WTC11 (cell line): ENCODE measurements around the gene CHRNA4. TPM values are rescaled to one million over a fixed set of nuclear protein-coding genes. Genes with fewer than 3 reads are reported as not detected.
A peak's percentile ranks its signal among the peaks of the same experiment; 100 is the strongest.

Experiments used
- ATAC-seq: fragments of 200-7000 bp; cut with Tn5 transposase; 2 replicates; pipeline ENCODE4 v1.10.0; 2021; ENCODE audit warnings: mild to moderate bottlenecking, moderate library complexity
- CTCF ChIA-PET: fragments of 300-600 bp; sonication (Branson Sonifier 250); formaldehyde crosslinking; loops from one replicate; lab custom pipeline; 2021; ENCODE audit warnings: antibody characterized with exemption; lab: Charles Lee
- POLR2A ChIA-PET: fragments of 350-600 bp; sonication (Branson Sonifier 250); formaldehyde crosslinking; loops from one replicate; lab custom pipeline; 2021; ENCODE audit warnings: antibody characterized with exemption; lab: Charles Lee
- DNase-seq: peaks from one replicate; pipeline ENCODE4 v3.0.0; 2021; ENCODE audit warnings: low spot score
- H3K27ac Mint-ChIP-seq: 2 replicates; pipeline ENCODE4 v1.8.0; 2021; ENCODE audit warnings: mixed read lengths
- H3K27me3 Mint-ChIP-seq: 2 replicates; pipeline ENCODE4 v1.8.0; 2021; ENCODE audit warnings: low read depth, mild to moderate bottlenecking, moderate library complexity, mixed read lengths
- H3K36me3 Mint-ChIP-seq: 2 replicates; pipeline ENCODE4 v1.8.0; 2021; ENCODE audit warnings: mixed read lengths
- H3K4me1 Mint-ChIP-seq: 2 replicates; pipeline ENCODE4 v1.8.0; 2022; ENCODE audit warnings: mixed read lengths
- H3K4me3 Mint-ChIP-seq: 2 replicates; pipeline ENCODE4 v1.8.0; 2021; ENCODE audit warnings: mild to moderate bottlenecking, moderate library complexity, mixed read lengths
- H3K9me3 Mint-ChIP-seq: 2 replicates; pipeline ENCODE4 v1.8.0; 2021; ENCODE audit warnings: mixed read lengths
- AFF4 ChIP-seq: sonication (generic); formaldehyde crosslinking; IDR thresholded peaks from 2 replicates; pipeline ENCODE4 v1.8.1; 2023; ENCODE audit warnings: mild to moderate bottlenecking, missing genetic modification reagents, borderline replicate concordance
- ERG ChIP-seq: fragments of 250-450 bp; sonication (Bioruptor Pico); IDR thresholded peaks from 2 replicates; pipeline ENCODE4 v1.8.0; 2021; ENCODE audit warnings: mild to moderate bottlenecking
- HMGA2 ChIP-seq: fragments of 250-450 bp; sonication (Bioruptor Pico); IDR thresholded peaks from 2 replicates; pipeline ENCODE4 v1.4.0; 2021; ENCODE audit warnings: mild to moderate bottlenecking, moderate library complexity
- MAX ChIP-seq: sonication (generic); formaldehyde crosslinking; IDR thresholded peaks from 2 replicates; pipeline ENCODE4 v1.8.0; 2022; ENCODE audit warnings: mild to moderate bottlenecking, missing genetic modification reagents
- NFATC4 ChIP-seq: fragments of 250-450 bp; sonication (Bioruptor Pico); IDR thresholded peaks from 2 replicates; pipeline ENCODE4 v1.9.0; 2021; ENCODE audit warnings: mild to moderate bottlenecking
- NR2C2 ChIP-seq: sonication (generic); formaldehyde crosslinking; IDR thresholded peaks from 2 replicates; pipeline ENCODE4 v1.8.0; 2022; ENCODE audit warnings: mild to moderate bottlenecking, missing genetic modification reagents
- OVOL2 ChIP-seq: fragments of 250-450 bp; sonication (Bioruptor Pico); IDR thresholded peaks from 2 replicates; pipeline ENCODE4 v1.9.0; 2021; ENCODE audit warnings: mild to moderate bottlenecking, borderline replicate concordance
- RELA ChIP-seq: sonication (generic); formaldehyde crosslinking; IDR thresholded peaks from 2 replicates; pipeline ENCODE4 v1.8.1; 2022; ENCODE audit warnings: missing genetic modification reagents, mild to moderate bottlenecking, borderline replicate concordance
- TCF7 ChIP-seq: sonication (generic); formaldehyde crosslinking; IDR thresholded peaks from 2 replicates; pipeline ENCODE4 v1.8.0; 2022; ENCODE audit warnings: mild to moderate bottlenecking, low read depth, missing genetic modification reagents, moderate library complexity
- ZBTB21 ChIP-seq: sonication (generic); formaldehyde crosslinking; IDR thresholded peaks from 2 replicates; pipeline ENCODE4 v1.8.1; 2023; ENCODE audit warnings: mild to moderate bottlenecking, missing genetic modification reagents, borderline replicate concordance
- ZNF416 ChIP-seq: fragments of 250-450 bp; sonication (Bioruptor Pico); IDR thresholded peaks from 2 replicates; pipeline ENCODE4 v1.9.0; 2021; ENCODE audit warnings: mild to moderate bottlenecking, inconsistent platforms
- ZNF423 ChIP-seq: fragments of 250-450 bp; sonication (Bioruptor Pico); IDR thresholded peaks from 2 replicates; pipeline ENCODE4 v2.1.2; 2022; ENCODE audit warnings: mild to moderate bottlenecking, moderate library complexity
- total RNA-seq: library from RNA; stranded (reverse); gene quantifications from 3 replicates; pipeline ENCODE4 v1.2.3, GENCODE V29; 2021
- TF ChIP-seq, protein P1 (sequence below): sonication (generic); formaldehyde crosslinking; conservative IDR thresholded peaks from 2 replicates; pipeline ENCODE4 v1.8.1; 2022; ENCODE audit warnings: mild to moderate bottlenecking, missing genetic modification reagents
- TF ChIP-seq, protein P2 (sequence below): fragments of 250-450 bp; sonication (Bioruptor Pico); IDR thresholded peaks from 2 replicates; pipeline ENCODE4 v1.9.0; 2021; ENCODE audit warnings: mild to moderate bottlenecking
- TF ChIP-seq, protein P3 (sequence below): sonication (generic); formaldehyde crosslinking; IDR thresholded peaks from 2 replicates; pipeline ENCODE4 v1.8.1; 2022; ENCODE audit warnings: missing genetic modification reagents, borderline replicate concordance
- TF ChIP-seq, protein P4 (sequence below): sonication (generic); formaldehyde crosslinking; IDR thresholded peaks from 2 replicates; pipeline ENCODE4 v1.8.0; 2023; ENCODE audit warnings: missing genetic modification reagents
- TF ChIP-seq, protein P5 (sequence below): sonication (generic); formaldehyde crosslinking; IDR thresholded peaks from 2 replicates; pipeline ENCODE4 v1.8.0; 2023; ENCODE audit warnings: mild to moderate bottlenecking, missing genetic modification reagents

CHRNA4 gene
- total RNA-seq, 1 experiment from 2014 or later = 2.5 TPM

DNA sequence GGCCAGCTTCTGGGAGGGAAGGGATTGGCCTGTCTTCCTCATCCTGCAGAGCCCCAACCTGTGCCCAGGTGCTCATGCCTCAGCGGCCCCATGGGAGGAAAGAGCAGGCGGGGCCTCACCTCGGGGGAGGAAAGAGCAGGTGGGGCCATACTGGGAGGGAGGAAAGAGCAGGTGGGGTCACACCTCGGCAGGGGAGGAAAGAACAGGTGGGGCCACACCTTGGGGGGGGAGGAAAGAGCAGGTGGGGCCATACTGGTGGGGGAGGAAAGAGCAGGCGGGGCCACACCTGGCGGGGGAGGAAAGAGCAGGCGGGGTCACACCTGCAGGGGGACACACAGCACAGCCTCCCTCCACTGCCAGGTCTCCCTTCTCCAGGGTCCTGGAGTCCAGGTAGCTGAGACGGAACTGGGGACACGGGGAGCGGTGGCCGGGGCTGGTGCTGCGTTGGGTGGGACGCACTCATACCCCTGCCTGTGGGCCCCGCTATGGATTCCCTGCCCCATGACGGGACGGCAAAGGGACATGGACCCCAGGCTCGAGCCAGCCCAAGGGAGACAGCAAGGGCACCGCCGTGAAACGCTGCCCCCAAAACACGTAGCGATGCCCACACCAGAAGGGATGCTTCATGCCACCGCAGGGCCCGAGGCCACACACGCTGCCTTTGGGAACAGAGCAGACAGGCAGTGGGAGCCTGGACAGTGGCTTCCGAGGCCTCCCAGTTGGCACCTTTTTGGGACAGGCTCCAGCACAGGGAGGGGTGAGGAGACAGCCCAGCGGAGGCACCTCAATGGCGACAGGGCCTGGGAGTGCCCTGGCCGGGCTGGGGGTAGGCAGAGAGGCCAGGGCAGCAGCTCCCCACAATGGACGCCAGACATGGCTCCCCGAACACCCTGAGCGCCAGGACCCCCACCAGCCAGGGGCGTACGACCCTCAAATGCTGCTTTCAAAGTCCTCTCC lies 43.3 kb upstream of the CHRNA4 start:
- Mint-ChIP-seq H3K4me3 (no peak overlapping the region), H3K27me3 (no peaks in the 10 kb centered on the region), H3K36me3 (no peaks in the 10 kb centered on the region), H3K9me3 (no peaks in the 10 kb centered on the region), H3K4me1 (peaks cover 12% of the 10 kb centered on the region), H3K27ac (0 out of 2 replicates have a peak overlapping the region, but pooled peaks have one; percentile 23)
- ATAC-seq = peak; percentile 33; the same call in 1 of the 2 replicates
- TF ChIP-seq ZNF423 (CRISPR knock-in tag) = 0 out of 2 replicates have a peak, but pooled peaks have one; percentile 17
- TF ChIP-seq, protein P1, sequence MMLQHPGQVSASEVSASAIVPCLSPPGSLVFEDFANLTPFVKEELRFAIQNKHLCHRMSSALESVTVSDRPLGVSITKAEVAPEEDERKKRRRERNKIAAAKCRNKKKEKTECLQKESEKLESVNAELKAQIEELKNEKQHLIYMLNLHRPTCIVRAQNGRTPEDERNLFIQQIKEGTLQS = no peak
- TF ChIP-seq MAX (CRISPR knock-in tag) = 0 out of 2 replicates have a peak, but pooled peaks have one; percentile 29
- TF ChIP-seq RELA (CRISPR knock-in tag) = peak; percentile 8; the same call in 1 of the 2 replicates
- ChIA-PET POLR2A (no interaction called here), CTCF (interaction anchor here (0.6 to 1.0 kb wide), 3 partner anchors 14 to 28 kb away, joined by 3 to 5 read pairs (median 3); no protein-coding TSS in a partner anchor)
- DNase-seq = no peak

DNA sequence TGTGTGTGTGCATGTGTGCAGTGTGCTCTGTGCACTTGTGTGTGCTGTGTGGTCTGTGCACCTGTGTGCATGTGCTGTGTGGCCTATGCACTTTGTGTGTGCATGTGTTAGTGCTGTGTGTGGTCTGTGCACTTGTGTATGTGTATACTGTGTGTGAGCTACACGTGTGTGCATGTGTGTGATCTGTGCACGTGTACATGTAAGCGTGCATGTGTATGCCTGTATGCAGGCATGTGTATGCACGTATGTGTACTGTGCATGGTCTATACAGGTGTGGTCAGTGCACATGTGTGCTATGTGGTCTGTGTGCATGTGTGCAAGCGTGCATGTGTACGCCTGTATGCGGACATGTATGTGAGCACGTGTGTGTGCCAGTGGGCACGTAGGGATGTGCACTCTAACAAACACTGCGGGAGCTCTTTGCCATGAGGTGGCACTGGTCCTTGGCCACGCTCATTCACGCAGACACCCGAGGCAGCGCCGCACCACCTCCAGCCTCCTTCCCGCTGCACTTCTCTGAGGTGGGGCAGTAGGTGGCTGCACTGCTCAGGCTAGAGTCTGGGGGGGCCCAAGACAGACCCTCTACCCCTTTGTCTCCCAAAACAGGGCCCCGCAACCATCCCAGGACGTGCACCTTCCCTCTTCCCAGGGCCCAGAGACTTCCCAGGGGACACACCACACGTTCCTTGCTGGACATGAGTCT lies 42.4 kb upstream of the CHRNA4 start:
- POLR2A ChIA-PET = no interaction called here
- H3K4me3 Mint-ChIP-seq = no peak overlapping the region
- H3K36me3 Mint-ChIP-seq = no peaks in the 10 kb centered on the region
- H3K27me3 Mint-ChIP-seq = no peaks in the 10 kb centered on the region
- DNase-seq = no peak
- no peaks in the 10 kb centered on the region for H3K9me3 Mint-ChIP-seq
- CTCF ChIA-PET = interaction anchor here (0.8 to 1.0 kb wide), 3 partner anchors 26 to 180 kb away, joined by 3 read pairs; no protein-coding TSS in a partner anchor
- no peak for ATAC-seq
- H3K27ac Mint-ChIP-seq = peak overlapping the region; percentile 50; the same call in 1 of the 2 replicates
- peaks cover 7% of the 10 kb centered on the region for H3K4me1 Mint-ChIP-seq
- TF ChIP-seq OVOL2 (CRISPR knock-in tag) = no peak
- no peak for TF ChIP-seq NR2C2 (CRISPR knock-in tag)
- no peak for TF ChIP-seq ZBTB21 (CRISPR knock-in tag)
- TF ChIP-seq, protein P2, sequence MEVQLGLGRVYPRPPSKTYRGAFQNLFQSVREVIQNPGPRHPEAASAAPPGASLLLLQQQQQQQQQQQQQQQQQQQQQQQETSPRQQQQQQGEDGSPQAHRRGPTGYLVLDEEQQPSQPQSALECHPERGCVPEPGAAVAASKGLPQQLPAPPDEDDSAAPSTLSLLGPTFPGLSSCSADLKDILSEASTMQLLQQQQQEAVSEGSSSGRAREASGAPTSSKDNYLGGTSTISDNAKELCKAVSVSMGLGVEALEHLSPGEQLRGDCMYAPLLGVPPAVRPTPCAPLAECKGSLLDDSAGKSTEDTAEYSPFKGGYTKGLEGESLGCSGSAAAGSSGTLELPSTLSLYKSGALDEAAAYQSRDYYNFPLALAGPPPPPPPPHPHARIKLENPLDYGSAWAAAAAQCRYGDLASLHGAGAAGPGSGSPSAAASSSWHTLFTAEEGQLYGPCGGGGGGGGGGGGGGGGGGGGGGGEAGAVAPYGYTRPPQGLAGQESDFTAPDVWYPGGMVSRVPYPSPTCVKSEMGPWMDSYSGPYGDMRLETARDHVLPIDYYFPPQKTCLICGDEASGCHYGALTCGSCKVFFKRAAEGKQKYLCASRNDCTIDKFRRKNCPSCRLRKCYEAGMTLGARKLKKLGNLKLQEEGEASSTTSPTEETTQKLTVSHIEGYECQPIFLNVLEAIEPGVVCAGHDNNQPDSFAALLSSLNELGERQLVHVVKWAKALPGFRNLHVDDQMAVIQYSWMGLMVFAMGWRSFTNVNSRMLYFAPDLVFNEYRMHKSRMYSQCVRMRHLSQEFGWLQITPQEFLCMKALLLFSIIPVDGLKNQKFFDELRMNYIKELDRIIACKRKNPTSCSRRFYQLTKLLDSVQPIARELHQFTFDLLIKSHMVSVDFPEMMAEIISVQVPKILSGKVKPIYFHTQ (CRISPR knock-in tag) = no peak
- no peak for TF ChIP-seq ERG (CRISPR knock-in tag)
- TF ChIP-seq, protein P3, sequence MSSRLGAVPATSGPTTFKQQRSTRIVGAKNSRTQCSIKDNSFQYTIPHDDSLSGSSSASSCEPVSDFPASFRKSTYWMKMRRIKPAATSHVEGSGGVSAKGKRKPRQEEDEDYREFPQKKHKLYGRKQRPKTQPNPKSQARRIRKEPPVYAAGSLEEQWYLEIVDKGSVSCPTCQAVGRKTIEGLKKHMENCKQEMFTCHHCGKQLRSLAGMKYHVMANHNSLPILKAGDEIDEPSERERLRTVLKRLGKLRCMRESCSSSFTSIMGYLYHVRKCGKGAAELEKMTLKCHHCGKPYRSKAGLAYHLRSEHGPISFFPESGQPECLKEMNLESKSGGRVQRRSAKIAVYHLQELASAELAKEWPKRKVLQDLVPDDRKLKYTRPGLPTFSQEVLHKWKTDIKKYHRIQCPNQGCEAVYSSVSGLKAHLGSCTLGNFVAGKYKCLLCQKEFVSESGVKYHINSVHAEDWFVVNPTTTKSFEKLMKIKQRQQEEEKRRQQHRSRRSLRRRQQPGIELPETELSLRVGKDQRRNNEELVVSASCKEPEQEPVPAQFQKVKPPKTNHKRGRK (CRISPR knock-in tag) = no peak
- no peak for TF ChIP-seq NFATC4 (CRISPR knock-in tag)
- TF ChIP-seq HMGA2 (CRISPR knock-in tag) = no peak
- TF ChIP-seq AFF4 (CRISPR knock-in tag) = no peak
- TF ChIP-seq TCF7 = no peak
- TF ChIP-seq, protein P4, sequence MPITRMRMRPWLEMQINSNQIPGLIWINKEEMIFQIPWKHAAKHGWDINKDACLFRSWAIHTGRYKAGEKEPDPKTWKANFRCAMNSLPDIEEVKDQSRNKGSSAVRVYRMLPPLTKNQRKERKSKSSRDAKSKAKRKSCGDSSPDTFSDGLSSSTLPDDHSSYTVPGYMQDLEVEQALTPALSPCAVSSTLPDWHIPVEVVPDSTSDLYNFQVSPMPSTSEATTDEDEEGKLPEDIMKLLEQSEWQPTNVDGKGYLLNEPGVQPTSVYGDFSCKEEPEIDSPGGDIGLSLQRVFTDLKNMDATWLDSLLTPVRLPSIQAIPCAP = no peak
- TF ChIP-seq ZNF416 (CRISPR knock-in tag) = no peak
- TF ChIP-seq, protein P5, sequence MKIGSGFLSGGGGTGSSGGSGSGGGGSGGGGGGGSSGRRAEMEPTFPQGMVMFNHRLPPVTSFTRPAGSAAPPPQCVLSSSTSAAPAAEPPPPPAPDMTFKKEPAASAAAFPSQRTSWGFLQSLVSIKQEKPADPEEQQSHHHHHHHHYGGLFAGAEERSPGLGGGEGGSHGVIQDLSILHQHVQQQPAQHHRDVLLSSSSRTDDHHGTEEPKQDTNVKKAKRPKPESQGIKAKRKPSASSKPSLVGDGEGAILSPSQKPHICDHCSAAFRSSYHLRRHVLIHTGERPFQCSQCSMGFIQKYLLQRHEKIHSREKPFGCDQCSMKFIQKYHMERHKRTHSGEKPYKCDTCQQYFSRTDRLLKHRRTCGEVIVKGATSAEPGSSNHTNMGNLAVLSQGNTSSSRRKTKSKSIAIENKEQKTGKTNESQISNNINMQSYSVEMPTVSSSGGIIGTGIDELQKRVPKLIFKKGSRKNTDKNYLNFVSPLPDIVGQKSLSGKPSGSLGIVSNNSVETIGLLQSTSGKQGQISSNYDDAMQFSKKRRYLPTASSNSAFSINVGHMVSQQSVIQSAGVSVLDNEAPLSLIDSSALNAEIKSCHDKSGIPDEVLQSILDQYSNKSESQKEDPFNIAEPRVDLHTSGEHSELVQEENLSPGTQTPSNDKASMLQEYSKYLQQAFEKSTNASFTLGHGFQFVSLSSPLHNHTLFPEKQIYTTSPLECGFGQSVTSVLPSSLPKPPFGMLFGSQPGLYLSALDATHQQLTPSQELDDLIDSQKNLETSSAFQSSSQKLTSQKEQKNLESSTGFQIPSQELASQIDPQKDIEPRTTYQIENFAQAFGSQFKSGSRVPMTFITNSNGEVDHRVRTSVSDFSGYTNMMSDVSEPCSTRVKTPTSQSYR (CRISPR knock-in tag) = no peak
